GM10266 (cell line): ENCODE results near the gene XYLT2.

ENCODE experiments used
- DNase-seq: peaks from one replicate; pipeline ENCODE4 v3.0.0; 2012; ENCODE audit errors: extremely low spot score
- TF ChIP-seq, protein P1 (sequence below): IDR thresholded peaks from 2 replicates; pipeline ENCODE4 v1.5.1; 2012; ENCODE audit warnings: mild to moderate bottlenecking, low read depth; ENCODE audit not compliant: control insufficient read depth, insufficient read depth; ENCODE audit errors: missing control alignments

XYLT2 gene

DNA sequence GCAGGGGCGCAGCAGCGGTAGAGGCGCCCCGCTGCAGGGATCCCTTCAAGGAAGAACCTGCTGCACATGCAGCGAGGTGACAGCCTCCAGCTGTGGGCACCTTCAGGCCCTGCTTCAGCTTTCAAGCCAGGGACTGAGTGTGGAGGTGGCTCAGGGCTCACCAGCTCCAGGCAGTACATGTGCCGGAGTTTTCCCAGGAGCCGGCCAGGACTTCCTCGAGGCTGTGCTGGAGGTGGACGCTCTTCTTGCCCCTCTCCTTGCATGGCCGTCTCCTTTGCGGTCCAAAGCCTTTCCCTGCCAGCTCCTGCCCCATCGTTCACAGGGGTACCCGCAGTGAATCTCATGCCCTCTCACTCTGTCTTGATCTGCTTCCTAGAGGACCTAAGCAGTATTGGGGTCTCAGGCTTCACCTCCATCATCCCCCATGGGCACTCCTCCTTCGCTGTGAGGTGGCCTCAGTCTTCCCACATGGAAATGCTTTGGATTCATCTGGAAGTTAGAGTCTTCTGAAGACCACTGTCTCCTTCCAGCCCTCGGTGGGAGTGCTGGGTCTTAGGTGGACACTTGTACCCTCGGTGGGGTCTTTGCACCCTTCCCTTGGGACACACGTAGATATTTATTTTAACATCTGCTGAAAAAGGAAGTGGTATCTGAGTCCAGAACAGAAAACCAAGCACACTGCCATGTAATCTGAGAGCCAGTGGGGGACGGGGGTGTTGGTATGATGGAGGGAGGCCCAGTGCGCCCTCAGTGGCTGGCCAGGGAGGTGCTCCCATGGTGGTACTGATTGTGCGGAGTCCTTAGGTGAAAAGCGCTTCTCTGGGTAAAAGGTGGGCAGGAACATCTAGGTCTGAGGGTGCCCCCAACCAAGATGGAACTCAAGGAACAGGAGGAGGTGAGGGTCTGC, 7.0 kb downstream of the XYLT2 start:
- TF ChIP-seq, protein P1, sequence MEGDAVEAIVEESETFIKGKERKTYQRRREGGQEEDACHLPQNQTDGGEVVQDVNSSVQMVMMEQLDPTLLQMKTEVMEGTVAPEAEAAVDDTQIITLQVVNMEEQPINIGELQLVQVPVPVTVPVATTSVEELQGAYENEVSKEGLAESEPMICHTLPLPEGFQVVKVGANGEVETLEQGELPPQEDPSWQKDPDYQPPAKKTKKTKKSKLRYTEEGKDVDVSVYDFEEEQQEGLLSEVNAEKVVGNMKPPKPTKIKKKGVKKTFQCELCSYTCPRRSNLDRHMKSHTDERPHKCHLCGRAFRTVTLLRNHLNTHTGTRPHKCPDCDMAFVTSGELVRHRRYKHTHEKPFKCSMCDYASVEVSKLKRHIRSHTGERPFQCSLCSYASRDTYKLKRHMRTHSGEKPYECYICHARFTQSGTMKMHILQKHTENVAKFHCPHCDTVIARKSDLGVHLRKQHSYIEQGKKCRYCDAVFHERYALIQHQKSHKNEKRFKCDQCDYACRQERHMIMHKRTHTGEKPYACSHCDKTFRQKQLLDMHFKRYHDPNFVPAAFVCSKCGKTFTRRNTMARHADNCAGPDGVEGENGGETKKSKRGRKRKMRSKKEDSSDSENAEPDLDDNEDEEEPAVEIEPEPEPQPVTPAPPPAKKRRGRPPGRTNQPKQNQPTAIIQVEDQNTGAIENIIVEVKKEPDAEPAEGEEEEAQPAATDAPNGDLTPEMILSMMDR = no peak
- DNase-seq = no peak

- TF ChIP-seq, protein P1 = no peak
- DNase-seq = no peak
Observed at GRCh38 chr17:50353600-50354195, 7.8 kb downstream of the XYLT2 start.

DNA sequence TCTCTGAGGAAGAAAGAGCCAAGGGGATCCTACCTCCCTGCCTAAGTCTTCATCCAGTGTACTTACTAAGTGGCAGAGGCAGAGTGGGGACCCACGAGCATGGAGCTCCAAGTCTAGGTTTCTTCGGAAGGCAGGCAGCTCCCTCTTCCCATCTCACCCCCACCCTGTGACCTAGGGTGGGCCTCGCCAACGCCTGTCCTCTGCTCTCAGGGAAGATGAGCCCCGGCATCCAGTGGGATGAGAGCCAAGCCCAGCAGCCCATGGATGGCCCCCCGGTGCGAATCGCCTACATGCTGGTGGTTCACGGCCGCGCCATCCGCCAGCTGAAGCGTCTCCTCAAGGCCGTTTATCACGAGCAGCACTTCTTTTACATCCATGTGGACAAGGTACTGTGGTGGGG, 8.3 kb downstream of the XYLT2 start:
- DNase-seq = no peak
- TF ChIP-seq, protein P1 = no peak

DNA sequence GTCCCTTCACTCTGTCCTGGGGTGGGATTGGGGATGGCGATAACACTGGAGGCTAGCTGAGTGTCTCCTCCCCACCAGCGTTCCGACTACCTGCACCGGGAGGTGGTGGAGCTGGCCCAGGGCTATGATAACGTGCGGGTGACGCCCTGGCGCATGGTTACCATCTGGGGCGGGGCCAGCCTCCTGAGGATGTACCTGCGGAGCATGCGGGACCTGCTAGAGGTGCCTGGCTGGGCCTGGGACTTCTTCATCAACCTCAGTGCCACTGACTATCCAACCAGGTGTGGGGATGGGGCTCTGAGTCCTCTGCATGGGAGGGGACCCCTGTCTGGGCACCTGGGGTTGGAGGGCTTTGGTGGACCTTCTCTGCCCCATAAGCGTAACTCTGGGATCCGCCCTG, 8.8 kb downstream of the XYLT2 start:
- TF ChIP-seq, protein P1 = no peak
- DNase-seq = no peak

GRCh38 chr17:50355336-50355700, 9.4 kb downstream of the XYLT2 start:
- no peak for DNase-seq
- TF ChIP-seq, protein P1 = no peak

GRCh38 chr17:50355701-50356341, 9.9 kb downstream of the XYLT2 start:
- TF ChIP-seq, protein P1 = no peak
- no peak for DNase-seq

GRCh38 chr17:50356418-50356817, 10.5 kb downstream of the XYLT2 start:
- no peak for DNase-seq
- TF ChIP-seq, protein P1 = no peak
